Common myeloid progenitor, CD34-positive (primary cell): ENCODE measurements around the gene PCNT.

Source experiments
- CTCF ChIA-PET: fragments of 350-600 bp; sonication (Branson Sonifier 250); formaldehyde crosslinking; loops from one replicate; lab custom pipeline; 2021; ENCODE audit warnings: antibody characterized with exemption; lab: Charles Lee
- POLR2A ChIA-PET: fragments of 350-600 bp; sonication (Branson Sonifier 250); formaldehyde crosslinking; loops from one replicate; lab custom pipeline; 2021; ENCODE audit warnings: antibody characterized with exemption; lab: Charles Lee
- DNase-seq, 3 donors: peaks; one replicate each; pipeline versions ENCODE4 v3.0.0 to v3.0.0-alpha.2; 2013
- H3K27ac ChIP-seq, 2 experiments: 1 replicate in 1 of 2; 2 replicates in 1 of 2; pipeline ENCODE4 v1.7.0; 2013; ENCODE audit warnings: inconsistent platforms in 2 of 2, low read length in 2 of 2, mild to moderate bottlenecking in 2 of 2, low read depth in 1 of 2, moderate library complexity in 1 of 2; ENCODE audit not compliant: severe bottlenecking in 2 of 2, insufficient read depth in 1 of 2, poor library complexity in 1 of 2
- H3K27me3 ChIP-seq, 5 experiments: replicated peaks in 2 of 5; 1 replicate in 3 of 5; 2 replicates in 2 of 5; pipeline versions ENCODE4 v1.6.1 to v1.7.0; 2013; ENCODE audit warnings: low read length in 4 of 5, mild to moderate bottlenecking in 2 of 5, moderate library complexity in 2 of 5, inconsistent platforms in 1 of 5; ENCODE audit not compliant: insufficient read depth in 5 of 5, control insufficient read depth in 4 of 5
- H3K36me3 ChIP-seq, 4 experiments: 1 replicate in 2 of 4; 2 replicates in 2 of 4; pipeline versions ENCODE4 v1.6.1 to v1.7.0; 2013; ENCODE audit warnings: low read length in 3 of 4, control low read depth in 1 of 4, mild to moderate bottlenecking in 1 of 4; ENCODE audit not compliant: control insufficient read depth in 4 of 4, insufficient read depth in 4 of 4
- H3K4me1 ChIP-seq, 4 experiments: 1 replicate in 3 of 4; 2 replicates in 1 of 4; pipeline versions ENCODE4 v1.6.1 to v1.7.1; 2013; ENCODE audit warnings: low read length in 3 of 4, mild to moderate bottlenecking in 3 of 4, control low read depth in 1 of 4, inconsistent platforms in 1 of 4, moderate library complexity in 1 of 4; ENCODE audit not compliant: control insufficient read depth in 4 of 4, insufficient read depth in 4 of 4; ENCODE audit errors: control extremely low read depth in 1 of 4
- H3K4me3 ChIP-seq, 7 experiments: 1 replicate in 4 of 7; 2 replicates in 3 of 7; pipeline versions ENCODE4 v1.5.1 to v1.7.0; 2013; ENCODE audit warnings: mild to moderate bottlenecking in 7 of 7, low read length in 6 of 7, moderate library complexity in 6 of 7, inconsistent platforms in 2 of 7, low read depth in 2 of 7, control low read depth in 1 of 7; ENCODE audit not compliant: insufficient read depth in 4 of 7, control insufficient read depth in 1 of 7; ENCODE audit errors: extremely low read depth in 1 of 7
- H3K9me3 ChIP-seq, 5 experiments: 1 replicate in 4 of 5; 2 replicates in 1 of 5; pipeline versions ENCODE4 v1.6.1 to v1.7.1; 2013; ENCODE audit warnings: low read length in 4 of 5, mild to moderate bottlenecking in 2 of 5, inconsistent platforms in 1 of 5, low read depth in 1 of 5, moderate library complexity in 1 of 5; ENCODE audit not compliant: control insufficient read depth in 4 of 5, insufficient read depth in 2 of 5; ENCODE audit errors: control extremely low read depth in 1 of 5
- WGBS: methylation state at CpG from one replicate; pipeline ENCODE4 v1.1.5; 2013; ENCODE audit not compliant: insufficient coverage; 5-methylcytosine and 5-hydroxymethylcytosine counted together

PCNT gene

GRCh38 chr21:46351476-46352163 lies 27.7 kb downstream of the PCNT start:
- POLR2A ChIA-PET: no interaction called here

GRCh38 chr21:46352164-46352515 lies 28.2 kb downstream of the PCNT start:
- 100% methylated on average over 6 of the region's 11 CpGs for WGBS
- peaks cover 2 to 97% (median 72%) of the 10 kb centered on the region in 4 experiments for H3K36me3 ChIP-seq
- H3K27ac ChIP-seq: no peak overlapping the region
- H3K27me3 ChIP-seq: no peaks in the 10 kb centered on the region
- no peaks in the 10 kb centered on the region for H3K9me3 ChIP-seq
- no peak overlapping the region for H3K4me3 ChIP-seq
- ChIA-PET POLR2A (no interaction called here), CTCF (no interaction called here)
- H3K4me1 ChIP-seq: no peaks in the 10 kb centered on the region
- no peak for DNase-seq

More at GRCh38 chr21:46351476-46352163, 27.7 kb downstream of the PCNT start:
- no peak for DNase-seq
- Histone ChIP-seq H3K27me3 (no peaks in the 10 kb centered on the region), H3K27ac (no peak overlapping the region), H3K4me3 (no peak overlapping the region), H3K4me1 (no peaks in the 10 kb centered on the region), H3K36me3 (peaks cover 4 to 97% (median 75%) of the 10 kb centered on the region in 4 experiments), H3K9me3 (no peaks in the 10 kb centered on the region)
- WGBS: 96% methylated on average over 11 of the region's 11 CpGs
- CTCF ChIA-PET: no interaction called here

- no peaks in the 10 kb centered on the region for H3K9me3 ChIP-seq
- H3K27me3 ChIP-seq: no peaks in the 10 kb centered on the region
- no peak overlapping the region for H3K27ac ChIP-seq
- peaks cover 2 to 97% (median 71%) of the 10 kb centered on the region in 4 experiments for H3K36me3 ChIP-seq
- 97% methylated on average over 11 of the region's 14 CpGs for WGBS
- DNase-seq: no peak
- H3K4me3 ChIP-seq: no peak overlapping the region
- no peaks in the 10 kb centered on the region for H3K4me1 ChIP-seq
- CTCF ChIA-PET: no interaction called here
- POLR2A ChIA-PET: no interaction called here
Measured at GRCh38 chr21:46352913-46353312, 29.0 kb downstream of the PCNT start.

GRCh38 chr21:46354046-46354445 lies 30.1 kb downstream of the PCNT start:
- no peaks in the 10 kb centered on the region for H3K27me3 ChIP-seq
- no peak overlapping the region for H3K4me3 ChIP-seq
- DNase-seq: no peak
- 98% methylated on average over 16 of the region's 16 CpGs for WGBS
- peaks cover 2 to 96% (median 71%) of the 10 kb centered on the region in 4 experiments for H3K36me3 ChIP-seq
- H3K9me3 ChIP-seq: no peaks in the 10 kb centered on the region
- H3K4me1 ChIP-seq: no peaks in the 10 kb centered on the region
- POLR2A ChIA-PET: no interaction called here
- H3K27ac ChIP-seq: no peak overlapping the region
- CTCF ChIA-PET: no interaction called here

GRCh38 chr21:46354518-46354917 lies 30.6 kb downstream of the PCNT start:
- no peak overlapping the region for H3K4me3 ChIP-seq
- H3K27ac ChIP-seq: no peak overlapping the region
- no peaks in the 10 kb centered on the region for H3K27me3 ChIP-seq
- no peak for DNase-seq
- POLR2A ChIA-PET: no interaction called here
- CTCF ChIA-PET: no interaction called here
- H3K36me3 ChIP-seq: peaks cover 0 to 92% (median 69%) of the 10 kb centered on the region in 4 experiments
- WGBS: 98% methylated on average over 13 of the region's 13 CpGs
- H3K4me1 ChIP-seq: no peaks in the 10 kb centered on the region
- H3K9me3 ChIP-seq: no peaks in the 10 kb centered on the region

- no peak overlapping the region for H3K27ac ChIP-seq
- 96% methylated on average over 28 of the region's 33 CpGs for WGBS
- H3K27me3 ChIP-seq: no peaks in the 10 kb centered on the region
- peaks cover 0 to 88% (median 68%) of the 10 kb centered on the region in 4 experiments for H3K36me3 ChIP-seq
- ChIA-PET POLR2A (no interaction called here), CTCF (no interaction called here)
- no peaks in the 10 kb centered on the region for H3K9me3 ChIP-seq
- no peaks in the 10 kb centered on the region for H3K4me1 ChIP-seq
- no peak for DNase-seq
- no peak overlapping the region for H3K4me3 ChIP-seq
Measured at GRCh38 chr21:46355161-46356004, 31.4 kb downstream of the PCNT start.

- WGBS: 98% methylated on average over 9 of the region's 13 CpGs
- Histone ChIP-seq H3K4me1 (no peaks in the 10 kb centered on the region), H3K36me3 (peaks cover 0 to 85% (median 64%) of the 10 kb centered on the region in 4 experiments), H3K9me3 (no peaks in the 10 kb centered on the region), H3K4me3 (no peak overlapping the region), H3K27ac (no peak overlapping the region), H3K27me3 (no peaks in the 10 kb centered on the region)
- ChIA-PET POLR2A (no interaction called here), CTCF (no interaction called here)
- DNase-seq: no peak
Measured at GRCh38 chr21:46356005-46356338, 32.0 kb downstream of the PCNT start.
